Measurements from ENCODE around the gene CAMK2D. TPM values are rescaled to one million over a fixed set of nuclear protein-coding genes. Genes with fewer than 3 reads are reported as not detected.

CAMK2D gene
- total and polyA plus RNA-seq, 7 donors, result 41.2 to 183 (median 83.8) TPM

GRCh38 chr4:113423631-113424030 lies 337.9 kb downstream of the CAMK2D start:
- H3K4me3 ChIP-seq, result no peak overlapping the region
- WGBS, 3 donors, result 63 to 76% (median 72%) methylated on average over 1 of the region's 1 CpG
- H3K27ac ChIP-seq, result no peak overlapping the region
- H3K27me3 ChIP-seq (ENCODE audit: insufficient read depth in 3 of 3, low read length in 2 of 3), result no peaks in the 10 kb centered on the region
- intact Hi-C loops (cut with DNase I), result no loop called here
- DNase-seq (no peak), ATAC-seq (no peak)
- no peak for TF ChIP-seq CTCF (IDR thresholded peaks at IDR 0.05)
- no peaks in the 10 kb centered on the region for H3K36me3 ChIP-seq (ENCODE audit: insufficient read depth in 1 of 2, low read depth in 1 of 2)
- no peaks in the 10 kb centered on the region for H3K4me1 ChIP-seq
- H3K9me3 ChIP-seq, result peaks cover 15% of the 10 kb centered on the region

GRCh38 chr4:113420938-113421337 lies 340.6 kb downstream of the CAMK2D start:
- H3K27ac ChIP-seq, result no peak overlapping the region
- peaks cover 22% of the 10 kb centered on the region for H3K9me3 ChIP-seq
- no peak for DNase-seq
- no peak for TF ChIP-seq CTCF (IDR thresholded peaks at IDR 0.05)
- no peak for ATAC-seq
- H3K4me1 ChIP-seq, result no peaks in the 10 kb centered on the region
- intact Hi-C loops (cut with DNase I), result no loop called here
- H3K4me3 ChIP-seq, result no peak overlapping the region
- H3K36me3 ChIP-seq (ENCODE audit: insufficient read depth in 1 of 2, low read depth in 1 of 2), result no peaks in the 10 kb centered on the region
- no peaks in the 10 kb centered on the region for H3K27me3 ChIP-seq (ENCODE audit: insufficient read depth in 3 of 3, low read length in 2 of 3)

GRCh38 chr4:113419631-113420030 lies 341.9 kb downstream of the CAMK2D start:
- no peak for DNase-seq
- TF ChIP-seq CTCF (IDR thresholded peaks at IDR 0.05), result no peak
- H3K4me3 ChIP-seq, result no peak overlapping the region
- H3K27ac ChIP-seq, result no peak overlapping the region
- 95 to 96% (median 95%) methylated on average over 2 of the region's 2 CpGs for WGBS, 3 donors
- no peaks in the 10 kb centered on the region for H3K36me3 ChIP-seq (ENCODE audit: insufficient read depth in 1 of 2, low read depth in 1 of 2)
- intact Hi-C loops (cut with DNase I), result no loop called here
- ATAC-seq, result no peak
- peaks cover 22% of the 10 kb centered on the region for H3K9me3 ChIP-seq
- H3K27me3 ChIP-seq (ENCODE audit: insufficient read depth in 3 of 3, low read length in 2 of 3), result no peaks in the 10 kb centered on the region
- H3K4me1 ChIP-seq, result no peaks in the 10 kb centered on the region

GRCh38 chr4:113411496-113411938 lies 350.0 kb downstream of the CAMK2D start:
- Histone ChIP-seq H3K9me3 (peaks cover 6% of the 10 kb centered on the region), H3K4me3 (no peak overlapping the region), H3K4me1 (peaks cover 4% of the 10 kb centered on the region), H3K27ac (no peak overlapping the region), H3K27me3 (ENCODE audit: insufficient read depth in 3 of 3, low read length in 2 of 3) (no peaks in the 10 kb centered on the region), H3K36me3 (ENCODE audit: insufficient read depth in 1 of 2, low read depth in 1 of 2) (no peaks in the 10 kb centered on the region)
- intact Hi-C loops (cut with DNase I), result no loop called here
- WGBS, 3 donors, result 43 to 58% (median 57%) methylated on average over 4 of the region's 4 CpGs
- ATAC-seq, result peak in 3 of 4 donors; percentile 25 to 45 (median 44)
- TF ChIP-seq CTCF (IDR thresholded peaks at IDR 0.05), result no peak
- no peak for DNase-seq

- no peak for TF ChIP-seq CTCF (IDR thresholded peaks at IDR 0.05)
- H3K4me1 ChIP-seq, result peaks cover 4% of the 10 kb centered on the region
- no peaks in the 10 kb centered on the region for H3K36me3 ChIP-seq (ENCODE audit: insufficient read depth in 1 of 2, low read depth in 1 of 2)
- no peaks in the 10 kb centered on the region for H3K27me3 ChIP-seq (ENCODE audit: insufficient read depth in 3 of 3, low read length in 2 of 3)
- DNase-seq (no peak), ATAC-seq (no peak)
- H3K4me3 ChIP-seq, result no peak overlapping the region
- intact Hi-C loops (cut with DNase I), result no loop called here
- no peaks in the 10 kb centered on the region for H3K9me3 ChIP-seq
- no peak overlapping the region for H3K27ac ChIP-seq
Measured at GRCh38 chr4:113410686-113411085, 350.9 kb downstream of the CAMK2D start.

Data from psoas muscle (tissue), 8 donors.